Measurements from ENCODE around the gene BCL2.

The BCL2 gene

DNA sequence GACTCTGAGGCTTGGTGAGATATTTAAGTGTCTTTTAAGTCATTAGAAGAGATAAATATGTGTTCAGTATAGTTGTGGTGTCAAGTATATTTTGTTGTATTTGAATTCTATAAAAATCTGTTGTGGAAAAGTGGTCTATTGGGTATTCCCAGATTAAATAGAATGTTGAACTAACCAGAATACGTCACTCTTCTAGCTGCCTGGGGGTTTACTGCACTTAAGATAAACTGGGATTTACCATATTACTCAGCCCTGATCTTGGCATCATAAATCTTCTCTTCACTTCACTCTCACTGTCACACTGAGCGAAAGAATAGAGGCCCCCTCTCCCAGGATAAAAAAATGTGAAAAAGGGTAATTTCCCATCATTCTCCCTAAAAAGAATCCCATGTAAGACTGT, 129.8 kb downstream of the BCL2 start:
- Histone ChIP-seq H3K9me3 (no peaks in the 10 kb centered on the region), H3K4me1 (peaks cover 24% of the 10 kb centered on the region)

DNA sequence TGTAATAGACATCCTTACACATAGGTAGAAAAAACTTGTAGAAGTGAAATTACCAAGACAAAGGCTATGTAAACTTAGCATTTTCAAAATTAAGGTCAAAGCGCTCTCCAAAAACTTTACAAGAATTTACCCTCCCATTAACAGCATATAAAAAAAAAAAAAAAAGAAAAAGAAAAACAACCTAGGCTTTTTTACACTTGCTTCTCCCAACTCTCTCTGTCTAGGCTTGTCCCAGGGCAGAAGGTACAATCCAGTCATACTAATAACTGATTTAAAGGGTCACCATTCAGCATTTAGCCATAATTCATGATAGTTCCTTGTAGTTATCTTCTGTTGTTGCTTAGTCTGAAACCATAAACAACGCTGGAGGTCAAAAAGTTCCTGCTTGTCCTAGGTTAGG, 130.5 kb downstream of the BCL2 start:
- Histone ChIP-seq H3K4me1 (peaks cover 24% of the 10 kb centered on the region), H3K9me3 (no peaks in the 10 kb centered on the region), H3K36me3 (replicated peaks) (no peaks in the 10 kb centered on the region), H3K4me3 (no peak overlapping the region), H3K27me3 (ENCODE audit: low read depth) (no peaks in the 10 kb centered on the region)
- DNase-seq (ENCODE audit: low spot score in 2 of 2) = no peak
- in situ Hi-C loops (cut with MboI; ENCODE audit: low sequenced_read_pairs) = no loop called here

More for the DNA sequence above, 129.8 kb downstream of the BCL2 start:
- no peak for DNase-seq (ENCODE audit: low spot score in 2 of 2)
- Histone ChIP-seq H3K27me3 (ENCODE audit: low read depth) (no peaks in the 10 kb centered on the region), H3K36me3 (replicated peaks) (no peaks in the 10 kb centered on the region), H3K4me3 (no peak overlapping the region)
- in situ Hi-C loops (cut with MboI; ENCODE audit: low sequenced_read_pairs) = no loop called here

DNA sequence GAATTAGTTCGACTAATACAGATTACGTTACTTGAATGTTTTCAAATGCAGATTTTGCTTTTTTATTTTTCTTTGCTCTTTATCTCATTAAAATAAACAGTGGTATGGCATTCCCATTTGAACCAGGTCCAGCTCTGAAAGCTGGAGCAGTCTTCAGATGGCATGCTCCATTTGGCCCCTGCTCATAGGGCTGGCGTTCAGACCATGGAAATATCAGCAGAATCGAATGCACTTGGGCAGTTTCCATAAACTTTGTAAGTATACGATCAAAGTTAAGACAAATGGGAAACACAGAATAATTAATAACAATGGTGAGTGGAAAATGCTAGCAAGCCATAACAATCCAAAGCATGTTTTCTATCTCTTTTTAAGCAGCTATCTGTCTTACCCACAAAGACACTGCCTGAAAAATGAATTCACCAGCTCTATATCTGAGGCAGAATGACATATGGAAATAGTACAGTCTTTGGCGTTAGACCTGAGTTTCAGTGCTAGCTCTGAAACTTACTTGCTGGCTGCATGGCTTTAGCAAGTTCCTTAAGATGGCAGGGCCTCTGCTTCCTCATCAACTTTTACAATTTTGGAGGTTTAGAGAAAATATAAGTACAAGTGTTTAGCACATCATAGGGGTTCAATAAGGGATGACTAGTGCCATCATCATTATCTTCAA, 131.6 kb downstream of the BCL2 start:
- Histone ChIP-seq H3K4me1 (peaks cover 24% of the 10 kb centered on the region), H3K36me3 (replicated peaks) (no peaks in the 10 kb centered on the region), H3K4me3 (no peak overlapping the region), H3K9me3 (no peaks in the 10 kb centered on the region), H3K27me3 (ENCODE audit: low read depth) (no peaks in the 10 kb centered on the region)
- DNase-seq (ENCODE audit: low spot score in 2 of 2) = peak in 1 of 2 experiments; percentile 45
- in situ Hi-C loops (cut with MboI; ENCODE audit: low sequenced_read_pairs) = no loop called here

DNA sequence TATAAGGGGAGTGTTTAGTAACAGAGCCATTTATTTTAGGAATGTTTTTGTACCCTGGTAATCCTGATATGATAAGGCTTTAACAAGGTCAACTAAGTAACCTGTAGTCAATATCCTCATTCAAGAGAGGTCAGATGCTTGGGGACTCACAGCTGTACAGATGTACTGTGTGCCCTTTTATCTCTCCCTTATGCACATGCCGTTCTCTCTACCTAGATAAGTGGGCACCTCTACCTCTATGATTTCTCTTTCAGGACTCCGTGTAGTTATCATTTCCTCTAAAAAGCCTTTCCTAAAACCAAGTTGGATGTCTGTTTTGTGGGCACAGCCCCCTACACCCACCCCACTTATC, 132.4 kb downstream of the BCL2 start:
- in situ Hi-C loops (cut with MboI; ENCODE audit: low sequenced_read_pairs) = no loop called here
- Histone ChIP-seq H3K4me3 (no peak overlapping the region), H3K27me3 (ENCODE audit: low read depth) (no peaks in the 10 kb centered on the region), H3K36me3 (replicated peaks) (no peaks in the 10 kb centered on the region), H3K9me3 (no peaks in the 10 kb centered on the region), H3K4me1 (peaks cover 24% of the 10 kb centered on the region)
- no peak for DNase-seq (ENCODE audit: low spot score in 2 of 2)

DNA sequence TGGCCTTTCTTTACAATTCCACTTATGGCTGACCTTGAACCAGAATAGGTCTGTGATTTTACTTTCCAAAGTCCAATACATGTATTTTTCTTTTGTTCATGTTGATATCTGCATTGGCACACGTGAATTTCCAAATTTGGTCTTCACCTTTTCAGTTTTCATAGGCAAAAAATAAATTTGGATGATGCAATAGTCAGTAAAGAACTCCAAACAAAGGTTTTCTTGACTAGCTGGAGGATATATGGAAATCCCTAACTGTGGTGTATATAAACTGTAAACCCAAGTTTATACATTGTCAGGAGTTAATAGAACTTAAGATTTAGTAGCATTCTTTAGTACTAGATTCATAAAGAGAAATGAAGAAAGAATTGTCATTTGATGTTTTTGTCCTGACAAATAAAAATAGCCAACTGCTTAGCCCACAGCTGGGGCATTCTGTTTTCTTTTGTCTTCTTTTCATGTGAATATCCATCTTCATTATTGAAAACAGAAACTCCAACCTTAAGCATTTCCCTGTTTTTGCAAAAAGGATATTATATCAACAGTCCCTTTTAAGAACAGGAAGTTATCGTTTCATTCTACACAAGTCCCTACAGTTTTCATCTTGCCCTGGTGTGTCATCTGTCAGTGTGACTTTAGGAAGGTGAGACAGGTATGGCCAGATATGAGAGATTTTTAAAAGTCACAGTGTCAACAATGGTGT, 132.9 kb downstream of the BCL2 start:
- Histone ChIP-seq H3K27me3 (ENCODE audit: low read depth) (no peaks in the 10 kb centered on the region), H3K4me3 (no peak overlapping the region), H3K36me3 (replicated peaks) (no peaks in the 10 kb centered on the region), H3K4me1 (peaks cover 24% of the 10 kb centered on the region), H3K9me3 (no peaks in the 10 kb centered on the region)
- peak in 1 of 2 experiments; percentile 32 for DNase-seq (ENCODE audit: low spot score in 2 of 2)
- in situ Hi-C loops (cut with MboI; ENCODE audit: low sequenced_read_pairs) = no loop called here

DNA sequence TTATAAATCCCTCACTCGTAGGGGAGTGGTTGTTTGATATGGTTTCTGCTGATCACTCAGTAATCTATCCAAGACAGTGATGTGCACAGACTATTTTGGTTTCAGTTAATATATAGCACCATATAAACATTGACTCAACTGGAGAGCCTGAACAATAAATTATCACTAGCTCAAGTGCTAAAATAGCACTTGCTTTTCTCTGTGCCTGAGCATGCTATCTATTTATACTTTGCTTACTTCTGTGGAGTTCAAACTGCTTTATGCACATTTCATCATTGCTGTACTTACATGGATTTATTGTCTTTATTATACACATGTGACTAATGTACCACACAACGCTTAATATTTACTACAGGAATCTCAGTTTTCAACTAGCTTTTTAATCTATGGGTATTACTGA, 133.6 kb downstream of the BCL2 start:
- in situ Hi-C loops (cut with MboI; ENCODE audit: low sequenced_read_pairs) = no loop called here
- Histone ChIP-seq H3K9me3 (no peaks in the 10 kb centered on the region), H3K4me1 (peaks cover 24% of the 10 kb centered on the region), H3K27me3 (ENCODE audit: low read depth) (no peaks in the 10 kb centered on the region), H3K4me3 (no peak overlapping the region), H3K36me3 (replicated peaks) (no peaks in the 10 kb centered on the region)
- DNase-seq (ENCODE audit: low spot score in 2 of 2) = no peak

DNA sequence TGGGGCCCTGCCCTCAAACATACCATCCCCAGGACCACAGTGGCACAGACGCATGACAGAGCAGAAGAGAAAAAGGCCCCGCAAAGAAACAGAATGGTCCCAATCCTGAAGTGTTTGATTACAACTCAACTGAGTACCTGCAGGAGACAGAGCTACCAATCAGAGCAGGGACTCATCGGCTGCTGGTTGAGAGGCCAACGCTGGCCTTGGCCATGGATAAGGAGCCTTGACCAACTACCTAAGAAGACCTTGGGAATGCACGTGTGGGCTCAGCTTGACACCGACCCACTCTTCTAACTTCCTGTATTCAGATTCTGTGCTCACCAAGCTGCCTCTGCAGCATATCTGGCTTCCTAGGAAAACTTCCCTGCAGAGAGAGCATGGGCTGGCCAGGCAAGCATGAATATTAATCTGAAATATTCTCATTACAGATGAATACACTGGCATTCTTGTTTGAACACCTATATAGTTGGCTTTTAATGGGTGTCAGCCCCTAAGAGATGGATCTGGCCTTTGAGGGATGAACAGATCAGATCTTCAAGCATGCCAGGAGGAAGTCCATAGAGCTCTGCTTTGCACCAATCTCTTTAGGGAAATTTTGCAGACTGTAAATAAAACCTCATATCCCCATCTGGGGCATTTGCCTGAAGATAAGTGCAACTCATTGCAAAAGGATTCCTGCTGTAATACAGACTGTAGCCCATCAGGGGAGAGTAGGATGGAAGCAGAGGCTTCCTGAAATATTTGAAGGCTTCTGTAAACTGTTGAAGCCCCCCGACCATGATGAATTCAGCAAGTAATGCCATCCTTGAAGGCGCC, 135.4 kb downstream of the BCL2 start:
- in situ Hi-C loops (cut with MboI; ENCODE audit: low sequenced_read_pairs) = no loop called here
- DNase-seq (ENCODE audit: low spot score in 2 of 2) = no peak
- Histone ChIP-seq H3K27me3 (ENCODE audit: low read depth) (no peaks in the 10 kb centered on the region), H3K4me1 (peaks cover 23% of the 10 kb centered on the region), H3K4me3 (no peak overlapping the region), H3K36me3 (replicated peaks) (no peaks in the 10 kb centered on the region), H3K9me3 (no peaks in the 10 kb centered on the region)

DNA sequence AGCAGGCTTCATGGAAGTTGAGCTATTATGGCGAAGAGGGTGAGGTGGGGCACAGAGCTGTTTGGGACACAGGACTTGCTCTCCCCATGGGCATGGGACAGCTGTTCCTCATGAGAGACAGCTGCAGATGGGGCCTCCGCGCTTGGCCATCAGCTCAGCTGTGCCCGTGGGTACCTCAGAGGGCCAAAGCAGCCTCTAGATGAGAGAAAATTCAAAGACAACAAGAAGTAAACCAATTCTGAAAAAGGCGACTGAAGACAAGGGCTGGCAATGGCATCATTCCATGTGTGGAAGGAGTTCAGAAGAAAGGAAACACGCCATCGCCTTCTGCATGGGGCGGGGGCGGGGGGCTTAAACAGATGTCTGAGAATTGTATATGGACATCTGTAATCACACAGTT, 136.2 kb downstream of the BCL2 start:
- in situ Hi-C loops (cut with MboI; ENCODE audit: low sequenced_read_pairs) = no loop called here
- Histone ChIP-seq H3K4me1 (peaks cover 20% of the 10 kb centered on the region), H3K27me3 (ENCODE audit: low read depth) (no peaks in the 10 kb centered on the region), H3K9me3 (no peaks in the 10 kb centered on the region), H3K4me3 (no peak overlapping the region), H3K36me3 (replicated peaks) (no peaks in the 10 kb centered on the region)
- no peak for DNase-seq (ENCODE audit: low spot score in 2 of 2)

DNA sequence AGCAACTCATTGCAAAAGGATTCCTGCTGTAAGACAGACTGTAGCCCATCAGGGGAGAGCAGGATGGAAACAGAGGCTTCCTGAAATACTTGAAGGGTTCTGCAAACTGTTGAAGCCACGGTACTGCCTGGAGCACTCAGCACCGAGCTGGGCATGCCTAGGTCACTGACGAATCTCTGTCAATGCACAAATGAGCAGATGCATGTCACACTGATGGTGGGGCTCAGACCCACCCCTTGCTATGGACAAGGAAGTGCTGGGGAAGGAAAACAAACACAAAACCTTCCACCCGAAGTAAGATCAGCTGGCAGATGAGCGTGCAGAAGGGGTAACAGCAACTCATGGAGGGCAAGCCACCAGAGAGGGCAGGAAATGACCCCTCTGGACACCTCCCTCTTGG, 136.7 kb downstream of the BCL2 start:
- Histone ChIP-seq H3K36me3 (replicated peaks) (no peaks in the 10 kb centered on the region), H3K27me3 (ENCODE audit: low read depth) (no peaks in the 10 kb centered on the region), H3K9me3 (no peaks in the 10 kb centered on the region), H3K4me1 (peaks cover 18% of the 10 kb centered on the region), H3K4me3 (no peak overlapping the region)
- in situ Hi-C loops (cut with MboI; ENCODE audit: low sequenced_read_pairs) = no loop called here
- DNase-seq (ENCODE audit: low spot score in 2 of 2) = no peak

DNA sequence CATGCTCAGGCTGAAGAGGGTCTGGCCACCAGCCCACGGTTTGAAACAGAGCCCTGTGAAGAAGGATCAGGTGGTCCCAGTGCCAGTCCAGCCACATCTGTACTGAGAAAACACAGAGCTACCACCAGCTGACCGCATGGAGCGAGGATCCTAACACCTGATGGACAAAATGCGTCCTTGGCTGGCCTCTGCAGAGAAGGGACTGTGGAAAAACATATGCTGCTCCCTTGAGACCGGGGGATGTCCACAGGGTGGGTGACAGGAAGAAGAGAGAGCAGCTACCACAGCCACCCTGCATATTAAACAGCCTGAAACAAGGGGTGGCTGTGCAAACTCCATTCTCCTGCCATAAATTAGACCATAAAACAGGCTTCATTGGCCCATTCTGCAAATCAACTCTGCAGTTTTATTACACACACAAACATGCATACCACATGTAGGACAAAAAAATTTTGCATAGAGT, 137.2 kb downstream of the BCL2 start:
- peaks cover 13% of the 10 kb centered on the region for H3K4me1 ChIP-seq
- no peaks in the 10 kb centered on the region for H3K9me3 ChIP-seq
- H3K36me3 ChIP-seq (replicated peaks) = no peaks in the 10 kb centered on the region
- H3K4me3 ChIP-seq = no peak overlapping the region
- DNase-seq (ENCODE audit: low spot score in 2 of 2) = no peak
- in situ Hi-C loops (cut with MboI; ENCODE audit: low sequenced_read_pairs) = no loop called here
- H3K27me3 ChIP-seq (ENCODE audit: low read depth) = no peaks in the 10 kb centered on the region

DNA sequence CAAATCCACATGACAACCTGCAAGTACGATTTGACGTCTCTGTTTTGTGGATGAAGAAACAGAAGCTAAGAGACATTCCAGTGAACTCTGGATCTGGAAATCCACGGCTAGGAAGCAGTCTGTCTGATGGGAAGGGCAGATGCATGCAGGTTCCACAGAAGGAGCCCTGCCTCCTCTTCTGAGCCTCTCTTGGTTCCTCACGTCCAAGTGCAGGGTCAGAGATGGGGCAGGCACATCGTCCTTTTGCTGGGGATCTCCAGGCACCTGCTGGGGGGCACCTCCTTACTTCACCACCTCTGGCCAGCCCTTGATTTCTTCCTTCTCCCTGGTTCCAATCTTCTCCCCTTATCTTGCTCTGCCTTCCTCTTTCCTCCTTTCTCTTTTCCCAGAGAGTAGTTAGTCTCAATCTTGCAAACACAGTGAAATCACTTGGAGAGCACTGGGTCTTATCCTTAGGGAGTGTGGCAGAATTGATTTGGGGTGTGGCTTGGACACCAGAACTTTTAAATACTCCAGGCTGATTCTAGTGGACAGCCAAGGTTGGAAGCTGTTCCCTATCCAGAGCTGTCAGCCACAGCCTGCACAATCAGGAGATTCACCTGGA, 137.8 kb downstream of the BCL2 start:
- Histone ChIP-seq H3K36me3 (replicated peaks) (no peaks in the 10 kb centered on the region), H3K4me3 (no peak overlapping the region), H3K9me3 (no peaks in the 10 kb centered on the region), H3K4me1 (peaks cover 8% of the 10 kb centered on the region), H3K27me3 (ENCODE audit: low read depth) (no peaks in the 10 kb centered on the region)
- in situ Hi-C loops (cut with MboI; ENCODE audit: low sequenced_read_pairs) = no loop called here
- DNase-seq (ENCODE audit: low spot score in 2 of 2) = no peak

DNA sequence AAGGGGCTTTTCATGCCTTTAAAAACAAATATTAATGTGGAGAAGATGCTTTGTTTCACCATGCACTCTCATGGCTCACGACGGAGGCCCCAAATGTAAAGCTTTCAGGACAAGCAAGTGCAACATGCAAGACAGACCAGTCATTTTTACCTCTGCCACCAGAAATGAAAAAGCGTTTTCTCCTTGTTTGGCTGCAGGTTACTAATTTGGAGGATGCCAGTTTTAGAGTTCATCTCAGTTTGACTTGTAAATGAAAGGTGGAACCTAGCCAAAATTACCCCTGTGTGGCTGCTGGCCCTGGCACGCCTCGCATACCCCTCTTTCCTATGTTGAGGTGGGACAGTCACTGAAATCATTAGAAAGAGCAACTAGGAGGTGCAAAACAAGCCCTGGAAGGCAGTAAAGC, 138.6 kb downstream of the BCL2 start:
- Histone ChIP-seq H3K36me3 (replicated peaks) (no peaks in the 10 kb centered on the region), H3K4me3 (no peak overlapping the region), H3K27me3 (ENCODE audit: low read depth) (no peaks in the 10 kb centered on the region), H3K9me3 (no peaks in the 10 kb centered on the region), H3K4me1 (peaks cover 2% of the 10 kb centered on the region)
- in situ Hi-C loops (cut with MboI; ENCODE audit: low sequenced_read_pairs) = no loop called here
- DNase-seq (ENCODE audit: low spot score in 2 of 2) = no peak

DNA sequence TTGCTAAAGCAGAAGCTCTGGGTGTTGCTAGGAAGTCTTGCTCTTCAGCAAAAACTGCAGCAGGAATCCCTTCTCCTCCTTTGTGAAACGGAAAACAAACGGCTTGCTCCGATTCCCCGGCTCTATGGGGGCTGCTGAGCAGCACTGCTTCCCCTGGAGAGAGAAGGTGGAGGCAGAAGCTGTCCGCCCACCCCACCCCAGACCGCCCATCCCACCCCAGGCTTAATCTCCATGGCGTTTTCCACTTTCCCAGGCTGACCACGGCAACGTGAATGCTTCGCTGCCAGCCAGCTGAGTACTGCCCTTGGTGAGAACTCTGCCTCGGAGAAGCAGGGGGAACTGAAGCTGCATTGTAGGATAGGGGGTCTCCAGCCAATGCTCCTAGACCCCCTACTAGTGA, 139.2 kb downstream of the BCL2 start:
- no peaks in the 10 kb centered on the region for H3K9me3 ChIP-seq
- H3K4me1 ChIP-seq = no peaks in the 10 kb centered on the region
- in situ Hi-C loops (cut with MboI; ENCODE audit: low sequenced_read_pairs) = no loop called here

DNA sequence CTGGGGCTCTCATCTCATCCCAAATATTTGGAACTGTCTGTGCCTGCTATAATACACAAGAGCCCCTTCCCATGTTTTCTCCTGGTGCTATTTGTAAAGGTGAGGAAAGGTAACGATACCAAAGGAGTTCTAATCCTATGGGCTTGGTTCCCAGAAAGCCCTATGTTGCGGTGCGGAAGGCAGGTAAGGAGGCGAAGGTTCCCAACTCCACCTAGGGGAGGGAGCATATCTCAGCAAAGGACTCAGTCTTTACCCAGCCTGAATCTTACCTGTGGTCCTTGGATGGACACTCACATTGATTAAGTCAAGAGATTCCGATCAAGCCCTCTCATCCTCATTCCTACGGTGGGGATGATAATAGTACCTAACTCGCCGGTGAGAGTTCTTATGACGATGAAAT, 140.1 kb downstream of the BCL2 start:
- H3K4me1 ChIP-seq = no peaks in the 10 kb centered on the region
- no peak for DNase-seq (ENCODE audit: low spot score in 2 of 2)
- no peaks in the 10 kb centered on the region for H3K9me3 ChIP-seq
- in situ Hi-C loops (cut with MboI; ENCODE audit: low sequenced_read_pairs) = no loop called here
- no peak overlapping the region for H3K4me3 ChIP-seq
- H3K36me3 ChIP-seq (replicated peaks) = no peaks in the 10 kb centered on the region
- H3K27me3 ChIP-seq (ENCODE audit: low read depth) = no peaks in the 10 kb centered on the region

More for the DNA sequence above, 139.2 kb downstream of the BCL2 start:
- DNase-seq (ENCODE audit: low spot score in 2 of 2) = no peak
- Histone ChIP-seq H3K36me3 (replicated peaks) (no peaks in the 10 kb centered on the region), H3K4me3 (no peak overlapping the region), H3K27me3 (ENCODE audit: low read depth) (no peaks in the 10 kb centered on the region)
